ENCODE results near the gene MED16.

- TF ChIP-seq CTCF (conservative IDR thresholded peaks at IDR 0.05; ENCODE audit: low read depth, low read length), result no peak
- no peak for TF ChIP-seq EZH2phosphoT487 (IDR thresholded peaks at IDR 0.05; ENCODE audit: borderline replicate concordance, low read length)
Measured at GRCh38 chr19:939922-940321, 46.9 kb upstream of the MED16 start.
